Measurements from ENCODE around the gene GRID2. TPM values are rescaled to one million over a fixed set of nuclear protein-coding genes. Genes with fewer than 3 reads are reported as not detected.

The GRID2 gene
- total RNA-seq, 6 donors from 2014 or later = 0.76 TPM; not detected in 5

GRCh38 chr4:92263575-92263974 lies 40.2 kb upstream of the GRID2 start:
- Histone ChIP-seq H3K27me3 (no peaks in the 10 kb centered on the region), H3K4me1 (no peaks in the 10 kb centered on the region), H3K36me3 (no peaks in the 10 kb centered on the region), H3K4me3 (no peak overlapping the region), H3K9me3 (no peaks in the 10 kb centered on the region), H3K27ac (no peak overlapping the region)
- no peak for ATAC-seq (ENCODE audit: low FRiP score in 2 of 2)
- TF ChIP-seq CTCF (IDR thresholded peaks at IDR 0.05) = no peak
- TF ChIP-seq EP300 (IDR thresholded peaks at IDR 0.05) = no peak
- no peak for TF ChIP-seq POLR2A (IDR thresholded peaks at IDR 0.05)
- no peak for TF ChIP-seq POLR2AphosphoS5 (IDR thresholded peaks at IDR 0.05)
- DNase-seq = no peak
- WGBS, 2 donors = 78 to 85% methylated on average over 1 of the region's 1 CpG

- Histone ChIP-seq H3K27me3 (no peaks in the 10 kb centered on the region), H3K27ac (no peak overlapping the region), H3K4me3 (no peak overlapping the region), H3K4me1 (no peaks in the 10 kb centered on the region), H3K9me3 (no peaks in the 10 kb centered on the region), H3K36me3 (no peaks in the 10 kb centered on the region)
- TF ChIP-seq EP300 (IDR thresholded peaks at IDR 0.05) (no peak), CTCF (IDR thresholded peaks at IDR 0.05) (no peak), POLR2AphosphoS5 (IDR thresholded peaks at IDR 0.05) (no peak), POLR2A (IDR thresholded peaks at IDR 0.05) (no peak)
- DNase-seq (no peak), ATAC-seq (ENCODE audit: low FRiP score in 2 of 2) (no peak)
- WGBS, 2 donors = 78 to 81% methylated on average over 3 of the region's 3 CpGs
Observed at GRCh38 chr4:92264163-92264562, 39.6 kb upstream of the GRID2 start.

GRCh38 chr4:92265021-92265420 lies 38.7 kb upstream of the GRID2 start:
- Histone ChIP-seq H3K27me3 (no peaks in the 10 kb centered on the region), H3K9me3 (no peaks in the 10 kb centered on the region), H3K4me1 (no peaks in the 10 kb centered on the region), H3K4me3 (no peak overlapping the region), H3K36me3 (no peaks in the 10 kb centered on the region), H3K27ac (no peak overlapping the region)
- TF ChIP-seq CTCF (IDR thresholded peaks at IDR 0.05) (no peak), POLR2A (IDR thresholded peaks at IDR 0.05) (no peak), EP300 (IDR thresholded peaks at IDR 0.05) (no peak), POLR2AphosphoS5 (IDR thresholded peaks at IDR 0.05) (no peak)
- DNase-seq (no peak), ATAC-seq (ENCODE audit: low FRiP score in 2 of 2) (no peak)
- whole genome bisulfite sequencing, 2 donors = 25 to 32% methylated on average over 1 of the region's 1 CpG

- TF ChIP-seq POLR2AphosphoS5 (IDR thresholded peaks at IDR 0.05) (no peak), EP300 (IDR thresholded peaks at IDR 0.05) (no peak), CTCF (IDR thresholded peaks at IDR 0.05) (no peak), POLR2A (IDR thresholded peaks at IDR 0.05) (no peak)
- Histone ChIP-seq H3K27ac (no peak overlapping the region), H3K36me3 (no peaks in the 10 kb centered on the region), H3K27me3 (no peaks in the 10 kb centered on the region), H3K4me3 (no peak overlapping the region), H3K9me3 (no peaks in the 10 kb centered on the region), H3K4me1 (no peaks in the 10 kb centered on the region)
- ATAC-seq (ENCODE audit: low FRiP score in 2 of 2) (no peak), DNase-seq (no peak)
Observed at GRCh38 chr4:92265798-92266197, 38.0 kb upstream of the GRID2 start.

- H3K36me3 ChIP-seq = no peaks in the 10 kb centered on the region
- H3K4me1 ChIP-seq = no peaks in the 10 kb centered on the region
- no peak for TF ChIP-seq CTCF (IDR thresholded peaks at IDR 0.05)
- no peak for TF ChIP-seq POLR2AphosphoS5 (IDR thresholded peaks at IDR 0.05)
- H3K27me3 ChIP-seq = no peaks in the 10 kb centered on the region
- no peak overlapping the region for H3K4me3 ChIP-seq
- ATAC-seq (ENCODE audit: low FRiP score in 2 of 2) = no peak
- WGBS, 2 donors = 62 to 66% methylated on average over 3 of the region's 3 CpGs
- no peaks in the 10 kb centered on the region for H3K9me3 ChIP-seq
- H3K27ac ChIP-seq = no peak overlapping the region
- DNase-seq = no peak
Observed at GRCh38 chr4:92266521-92266920, 37.2 kb upstream of the GRID2 start.

Data from upper lobe of left lung (tissue), 6 donors.